ENCODE data around the gene COL6A1. TPM values are rescaled to one million over a fixed set of nuclear protein-coding genes. Genes with fewer than 3 reads are reported as not detected.

COL6A1 gene
- total RNA-seq, 1 donor from 2014 or later, result 12.6 TPM

DNA sequence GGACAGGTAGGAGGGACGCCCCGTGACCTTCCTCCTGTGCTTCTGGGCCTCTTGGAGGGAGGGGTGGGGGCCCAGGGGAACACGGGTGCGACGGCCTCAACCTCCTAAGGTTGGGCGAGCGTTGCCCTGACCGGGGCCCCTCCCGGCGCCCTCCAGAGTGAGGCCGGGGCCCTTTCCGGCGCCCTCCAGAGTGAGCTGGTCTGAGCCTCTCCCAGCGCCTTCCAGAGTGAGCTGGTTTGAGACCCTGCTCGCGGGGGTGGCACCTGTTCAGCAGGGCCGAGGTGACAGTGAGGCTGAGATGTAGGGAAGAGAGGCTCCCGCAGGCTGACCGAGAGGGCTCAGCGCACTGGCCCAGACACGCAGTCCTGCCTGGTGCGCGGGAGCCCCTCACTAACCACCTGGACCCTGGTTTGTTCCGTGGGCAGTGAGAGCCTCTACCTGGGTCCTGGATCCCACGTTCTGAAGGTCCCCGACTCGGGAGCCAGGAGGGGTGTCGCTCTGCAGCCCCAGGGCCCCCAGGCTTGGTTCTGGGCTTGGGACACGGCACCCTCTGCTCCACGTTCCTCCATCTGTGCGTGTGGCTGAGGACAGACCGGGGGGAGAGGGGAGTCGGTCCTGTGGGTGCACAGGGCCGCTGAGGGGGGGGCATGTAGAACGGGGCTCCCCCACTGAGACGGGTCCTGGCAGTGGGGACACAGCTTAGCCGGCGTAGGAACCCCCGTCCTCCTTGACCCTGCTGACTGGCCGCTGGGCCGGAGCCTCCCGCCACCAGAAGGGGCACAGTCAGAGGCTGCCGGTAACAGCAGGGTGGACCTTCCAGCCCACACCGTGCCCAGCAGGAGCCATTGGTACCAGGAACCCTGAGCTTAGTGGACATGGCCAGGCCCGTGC, 1.4 kb downstream of the COL6A1 start:
- no peaks in the 10 kb centered on the region for H3K4me1 ChIP-seq
- peak overlapping the region; percentile 99 for H3K4me2 ChIP-seq

DNA sequence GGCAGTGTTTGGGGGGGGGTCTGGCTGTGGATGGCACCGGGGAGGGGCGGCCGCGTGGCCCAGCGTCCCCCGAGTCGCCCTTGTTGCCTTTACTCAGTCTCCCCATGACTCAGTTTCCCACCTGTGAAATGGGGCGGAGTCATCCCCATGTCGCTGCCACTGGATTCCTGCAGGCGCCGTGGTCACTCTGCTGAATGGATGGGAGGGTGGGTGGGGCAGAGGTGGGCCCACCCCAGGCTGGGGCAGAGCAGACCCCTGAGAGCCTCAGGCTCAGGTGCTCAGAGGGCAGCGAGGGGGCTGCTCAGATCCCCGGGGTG, 2.0 kb downstream of the COL6A1 start:
- Histone ChIP-seq H3K27me3 (peaks cover 46% of the 10 kb centered on the region), H2AFZ (replicated peaks) (no peak overlapping the region), H3K27ac (no peak overlapping the region), H3K4me1 (no peaks in the 10 kb centered on the region), H3K4me3 (no peak overlapping the region), H3K9me3 (ENCODE audit: low read depth) (no peaks in the 10 kb centered on the region), H3K79me2 (ENCODE audit: low read depth) (no peaks in the 10 kb centered on the region), H3K4me2 (no peak overlapping the region), H3K9ac (no peak overlapping the region), H3F3A (ENCODE audit: low read depth) (peaks cover 24% of the 10 kb centered on the region), H4K20me1 (ENCODE audit: low read depth) (no peaks in the 10 kb centered on the region), H3K36me3 (no peaks in the 10 kb centered on the region)
- Mint-ChIP-seq H3K4me3 (no peak overlapping the region), H3K4me1 (peaks cover 5% of the 10 kb centered on the region), H3K27me3 (ENCODE audit: insufficient read depth, low read depth) (peaks cover 3% of the 10 kb centered on the region), H3K9me3 (no peaks in the 10 kb centered on the region), H3K27ac (no peak overlapping the region), H3K36me3 (peaks cover 11% of the 10 kb centered on the region)
- no peak for DNase-seq (ENCODE audit: low spot score)
- TF ChIP-seq EZH2phosphoT487 (IDR thresholded peaks at IDR 0.05) (no peak), EZH2 (IDR thresholded peaks at IDR 0.05) (no peak)
- TF ChIP-seq, protein P1, sequence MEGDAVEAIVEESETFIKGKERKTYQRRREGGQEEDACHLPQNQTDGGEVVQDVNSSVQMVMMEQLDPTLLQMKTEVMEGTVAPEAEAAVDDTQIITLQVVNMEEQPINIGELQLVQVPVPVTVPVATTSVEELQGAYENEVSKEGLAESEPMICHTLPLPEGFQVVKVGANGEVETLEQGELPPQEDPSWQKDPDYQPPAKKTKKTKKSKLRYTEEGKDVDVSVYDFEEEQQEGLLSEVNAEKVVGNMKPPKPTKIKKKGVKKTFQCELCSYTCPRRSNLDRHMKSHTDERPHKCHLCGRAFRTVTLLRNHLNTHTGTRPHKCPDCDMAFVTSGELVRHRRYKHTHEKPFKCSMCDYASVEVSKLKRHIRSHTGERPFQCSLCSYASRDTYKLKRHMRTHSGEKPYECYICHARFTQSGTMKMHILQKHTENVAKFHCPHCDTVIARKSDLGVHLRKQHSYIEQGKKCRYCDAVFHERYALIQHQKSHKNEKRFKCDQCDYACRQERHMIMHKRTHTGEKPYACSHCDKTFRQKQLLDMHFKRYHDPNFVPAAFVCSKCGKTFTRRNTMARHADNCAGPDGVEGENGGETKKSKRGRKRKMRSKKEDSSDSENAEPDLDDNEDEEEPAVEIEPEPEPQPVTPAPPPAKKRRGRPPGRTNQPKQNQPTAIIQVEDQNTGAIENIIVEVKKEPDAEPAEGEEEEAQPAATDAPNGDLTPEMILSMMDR (IDR thresholded peaks at IDR 0.05), result no peak

More for the DNA sequence above, 1.4 kb downstream of the COL6A1 start:
- H3K27me3 ChIP-seq, result peaks cover 50% of the 10 kb centered on the region
- no peaks in the 10 kb centered on the region for H3K9me3 ChIP-seq (ENCODE audit: low read depth)
- no peaks in the 10 kb centered on the region for H3K9me3 Mint-ChIP-seq
- no peak overlapping the region for H3K9ac ChIP-seq
- no peaks in the 10 kb centered on the region for H4K20me1 ChIP-seq (ENCODE audit: low read depth)
- peak overlapping the region; percentile 65 for H3K4me3 ChIP-seq
- TF ChIP-seq, protein P1 (IDR thresholded peaks at IDR 0.05), result no peak
- TF ChIP-seq EZH2phosphoT487 (IDR thresholded peaks at IDR 0.05) (no peak), EZH2 (IDR thresholded peaks at IDR 0.05) (no peak)
- H3K4me1 Mint-ChIP-seq, result peaks cover 10% of the 10 kb centered on the region
- peaks cover 24% of the 10 kb centered on the region for H3F3A ChIP-seq (ENCODE audit: low read depth)
- H3K27ac Mint-ChIP-seq, result no peak overlapping the region
- H3K36me3 Mint-ChIP-seq, result peaks cover 11% of the 10 kb centered on the region
- peaks cover 3% of the 10 kb centered on the region for H3K27me3 Mint-ChIP-seq (ENCODE audit: insufficient read depth, low read depth)
- no peaks in the 10 kb centered on the region for H3K79me2 ChIP-seq (ENCODE audit: low read depth)
- no peak overlapping the region for H2AFZ ChIP-seq (replicated peaks)
- peak; percentile 37 for DNase-seq (ENCODE audit: low spot score)
- peak overlapping the region; percentile 84 for H3K4me3 Mint-ChIP-seq
- no peaks in the 10 kb centered on the region for H3K36me3 ChIP-seq
- H3K27ac ChIP-seq, result no peak overlapping the region

DNA sequence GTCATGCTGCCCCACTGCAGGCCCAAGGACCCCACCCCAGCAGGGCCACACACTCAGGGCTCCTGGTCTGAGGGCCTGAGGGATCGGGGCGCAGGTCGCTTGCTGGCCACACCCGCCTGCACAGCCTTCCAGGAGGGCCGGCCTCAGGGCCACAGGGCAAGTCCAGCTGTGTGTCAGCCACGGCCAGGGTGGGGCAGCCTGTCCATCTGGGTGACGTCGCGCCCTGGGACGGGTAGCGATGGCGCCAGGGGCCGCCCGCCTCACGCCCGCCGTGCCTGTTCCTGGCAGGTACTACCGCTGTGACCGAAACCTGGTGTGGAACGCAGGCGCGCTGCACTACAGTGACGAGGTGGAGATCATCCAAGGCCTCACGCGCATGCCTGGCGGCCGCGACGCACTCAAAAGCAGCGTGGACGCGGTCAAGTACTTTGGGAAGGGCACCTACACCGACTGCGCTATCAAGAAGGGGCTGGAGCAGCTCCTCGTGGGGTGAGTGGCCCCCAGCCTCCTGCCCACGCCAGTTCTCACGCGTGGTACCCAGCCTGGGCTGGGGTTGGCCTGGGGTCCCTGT, 2.5 kb downstream of the COL6A1 start:
- peaks cover 11% of the 10 kb centered on the region for H3K36me3 Mint-ChIP-seq

More for the DNA sequence above, 2.5 kb downstream of the COL6A1 start:
- Mint-ChIP-seq H3K9me3 (no peaks in the 10 kb centered on the region), H3K4me1 (peaks cover 4% of the 10 kb centered on the region), H3K27ac (no peak overlapping the region), H3K27me3 (ENCODE audit: insufficient read depth, low read depth) (peaks cover 3% of the 10 kb centered on the region), H3K4me3 (no peak overlapping the region)
- Histone ChIP-seq H4K20me1 (ENCODE audit: low read depth) (no peaks in the 10 kb centered on the region), H2AFZ (replicated peaks) (no peak overlapping the region), H3K4me1 (no peaks in the 10 kb centered on the region), H3K36me3 (no peaks in the 10 kb centered on the region), H3K4me2 (no peak overlapping the region), H3K9me3 (ENCODE audit: low read depth) (no peaks in the 10 kb centered on the region), H3F3A (ENCODE audit: low read depth) (peaks cover 24% of the 10 kb centered on the region), H3K27ac (no peak overlapping the region), H3K79me2 (ENCODE audit: low read depth) (no peaks in the 10 kb centered on the region), H3K27me3 (peaks cover 41% of the 10 kb centered on the region), H3K4me3 (no peak overlapping the region), H3K9ac (no peak overlapping the region)
- no peak for DNase-seq (ENCODE audit: low spot score)
- TF ChIP-seq, protein P1 (IDR thresholded peaks at IDR 0.05), result no peak
- TF ChIP-seq EZH2 (IDR thresholded peaks at IDR 0.05) (no peak), EZH2phosphoT487 (IDR thresholded peaks at IDR 0.05) (no peak)

Data from neural progenitor cell (in vitro differentiated cells).